Hepatocyte (in vitro differentiated cells): ENCODE results near the gene ZSCAN23. TPM values are rescaled to one million over a fixed set of nuclear protein-coding genes. Genes with fewer than 3 reads are reported as not detected.

ENCODE experiments used
- DNase-seq: peaks from one replicate; pipeline ENCODE4 v3.0.0-alpha.2; 2016; ENCODE audit warnings: low spot score
- H2AFZ ChIP-seq: fragments of 200-600 bp; sonication (generic); 2 replicates; pipeline ENCODE4 v1.6.0; 2016; ENCODE audit warnings: antibody characterized with exemption, mild to moderate bottlenecking
- H3K27ac ChIP-seq: fragments of 200-600 bp; sonication (generic); 2 replicates; pipeline ENCODE4 v1.5.1; 2016; ENCODE audit warnings: mild to moderate bottlenecking
- H3K27me3 ChIP-seq: fragments of 200-600 bp; sonication (generic); 2 replicates; pipeline ENCODE4 v1.6.1; 2016
- H3K36me3 ChIP-seq: fragments of 200-600 bp; sonication (generic); replicated peaks from 2 replicates; pipeline ENCODE4 v1.5.1; 2016; ENCODE audit warnings: low read depth; ENCODE audit not compliant: insufficient read depth
- H3K4me1 ChIP-seq: fragments of 200-600 bp; sonication (generic); 2 replicates; pipeline ENCODE4 v1.5.1; 2016; ENCODE audit warnings: mild to moderate bottlenecking, moderate library complexity; ENCODE audit not compliant: insufficient read depth
- H3K4me2 ChIP-seq: fragments of 200-600 bp; sonication (generic); 2 replicates; pipeline ENCODE4 v1.6.0; 2016
- H3K4me3 ChIP-seq: fragments of 200-600 bp; sonication (generic); 2 replicates; pipeline ENCODE4 v1.5.1; 2016; ENCODE audit warnings: mild to moderate bottlenecking
- H3K79me2 ChIP-seq: fragments of 200-600 bp; sonication (generic); 2 replicates; pipeline ENCODE4 v1.6.0; 2017; ENCODE audit warnings: mild to moderate bottlenecking
- H3K9me2 ChIP-seq: fragments of 200-600 bp; sonication (generic); replicated peaks from 2 replicates; pipeline ENCODE4 v1.6.0; 2017; ENCODE audit warnings: mild to moderate bottlenecking; ENCODE audit not compliant: insufficient read depth
- H3K9me3 ChIP-seq: fragments of 200-600 bp; sonication (generic); 2 replicates; pipeline ENCODE4 v1.5.1; 2016; ENCODE audit warnings: low read depth, mild to moderate bottlenecking
- H4K20me1 ChIP-seq: fragments of 200-600 bp; sonication (generic); 2 replicates; pipeline ENCODE4 v1.6.0; 2016; ENCODE audit warnings: mild to moderate bottlenecking; ENCODE audit not compliant: insufficient read depth, poor library complexity, severe bottlenecking
- EZH2 ChIP-seq: fragments of 200-600 bp; sonication (generic); IDR thresholded peaks from 2 replicates; pipeline ENCODE4 v1.6.1; 2016; ENCODE audit warnings: antibody characterized with exemption, mild to moderate bottlenecking, borderline replicate concordance
- EZH2phosphoT487 ChIP-seq: fragments of 200-600 bp; sonication (generic); IDR thresholded peaks from one replicate; pipeline ENCODE4 v1.6.1; 2018; ENCODE audit warnings: antibody characterized with exemption, mild to moderate bottlenecking, low read depth, moderate library complexity; ENCODE audit not compliant: unreplicated experiment, severe bottlenecking
- WGBS: methylation state at CpG from one replicate; pipeline ENCODE4 v1.1.6; 2016; ENCODE audit warnings: low lambda C conversion rate; ENCODE audit errors: missing lambda C conversion rate; 5-methylcytosine and 5-hydroxymethylcytosine counted together
- polyA plus RNA-seq: library from polyadenylated mRNA; unstranded; fragments of >200 nt; fragmentation: Nextera tagmentation; extraction: Ambion mirVana; gene quantifications from 2 replicates; pipeline ENCODE4 v1.2.1, GENCODE V29; 2016
- total RNA-seq: library from RNA; depleted of rRNA; stranded (reverse); fragments of >200 nt; gene quantifications from 2 replicates; pipeline ENCODE4 v1.2.3, GENCODE V29; 2014
- TF ChIP-seq, protein P1 (sequence below): fragments of 200-600 bp; sonication (generic); IDR thresholded peaks from 2 replicates; pipeline ENCODE4 v1.5.1; 2016; ENCODE audit warnings: antibody characterized with exemption, mild to moderate bottlenecking; ENCODE audit not compliant: poor library complexity

ZSCAN23 gene
- total and polyA plus RNA-seq, 2 experiments from 2014 or later, result 0.48 to 5.6 TPM

DNA sequence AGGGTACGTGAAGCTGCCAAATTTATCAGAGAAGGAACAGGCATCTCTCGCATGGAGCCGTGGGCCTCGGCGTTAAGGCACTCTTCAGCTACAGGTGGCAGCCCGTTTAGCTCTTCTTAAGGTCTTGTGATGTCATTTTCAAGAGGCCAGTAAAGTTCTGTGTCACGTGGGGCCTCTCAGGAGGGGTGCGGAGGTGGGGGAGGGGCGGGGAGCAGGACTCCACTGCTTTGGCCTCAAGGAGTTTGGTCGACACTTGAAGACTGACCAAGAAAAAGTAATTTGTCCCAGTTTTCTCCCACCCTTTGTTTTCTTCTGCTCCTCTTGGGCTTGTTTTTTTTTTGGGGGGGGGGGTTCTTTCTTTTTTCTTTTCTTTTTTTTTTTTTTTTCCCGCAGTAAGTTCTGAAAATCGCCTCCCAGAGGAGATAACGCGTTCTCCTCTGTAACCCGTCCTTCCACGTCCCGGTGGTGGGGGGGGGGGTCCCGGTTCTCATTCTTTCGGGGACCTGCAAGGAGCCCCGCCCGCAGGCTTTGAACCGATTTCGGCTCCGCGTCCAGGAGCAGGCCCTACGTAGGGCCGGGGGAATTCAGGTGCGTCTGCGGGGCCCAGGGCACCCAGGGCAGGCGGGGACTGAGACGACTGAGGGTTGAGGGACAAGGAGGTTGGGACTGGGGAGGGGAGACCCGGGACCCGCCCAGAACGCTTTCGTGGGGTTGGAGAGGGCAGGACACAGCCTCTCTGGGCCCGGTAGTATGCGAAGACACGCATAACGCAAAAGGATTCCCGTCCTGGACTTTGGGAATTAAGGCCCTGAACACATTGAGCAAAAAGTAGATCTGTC lies 46.3 kb upstream of the ZSCAN23 start:
- DNase-seq, result peak; percentile 94
- Histone ChIP-seq H3K4me2 (peak overlapping the region; percentile 74), H3K79me2 (no peaks in the 10 kb centered on the region), H3K9me2 (no peaks in the 10 kb centered on the region), H4K20me1 (no peaks in the 10 kb centered on the region), H3K4me1 (no peaks in the 10 kb centered on the region), H3K4me3 (peak overlapping the region; percentile 23), H3K36me3 (no peaks in the 10 kb centered on the region), H3K27ac (peak overlapping the region; percentile 96), H2AFZ (peak overlapping the region; percentile 67), H3K9me3 (no peaks in the 10 kb centered on the region), H3K27me3 (no peaks in the 10 kb centered on the region)
- WGBS, result under 1% methylated on average over 37 of the region's 40 CpGs
- TF ChIP-seq EZH2 (no peak), EZH2phosphoT487 (no peak)
- TF ChIP-seq, protein P1, sequence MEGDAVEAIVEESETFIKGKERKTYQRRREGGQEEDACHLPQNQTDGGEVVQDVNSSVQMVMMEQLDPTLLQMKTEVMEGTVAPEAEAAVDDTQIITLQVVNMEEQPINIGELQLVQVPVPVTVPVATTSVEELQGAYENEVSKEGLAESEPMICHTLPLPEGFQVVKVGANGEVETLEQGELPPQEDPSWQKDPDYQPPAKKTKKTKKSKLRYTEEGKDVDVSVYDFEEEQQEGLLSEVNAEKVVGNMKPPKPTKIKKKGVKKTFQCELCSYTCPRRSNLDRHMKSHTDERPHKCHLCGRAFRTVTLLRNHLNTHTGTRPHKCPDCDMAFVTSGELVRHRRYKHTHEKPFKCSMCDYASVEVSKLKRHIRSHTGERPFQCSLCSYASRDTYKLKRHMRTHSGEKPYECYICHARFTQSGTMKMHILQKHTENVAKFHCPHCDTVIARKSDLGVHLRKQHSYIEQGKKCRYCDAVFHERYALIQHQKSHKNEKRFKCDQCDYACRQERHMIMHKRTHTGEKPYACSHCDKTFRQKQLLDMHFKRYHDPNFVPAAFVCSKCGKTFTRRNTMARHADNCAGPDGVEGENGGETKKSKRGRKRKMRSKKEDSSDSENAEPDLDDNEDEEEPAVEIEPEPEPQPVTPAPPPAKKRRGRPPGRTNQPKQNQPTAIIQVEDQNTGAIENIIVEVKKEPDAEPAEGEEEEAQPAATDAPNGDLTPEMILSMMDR, result no peak

DNA sequence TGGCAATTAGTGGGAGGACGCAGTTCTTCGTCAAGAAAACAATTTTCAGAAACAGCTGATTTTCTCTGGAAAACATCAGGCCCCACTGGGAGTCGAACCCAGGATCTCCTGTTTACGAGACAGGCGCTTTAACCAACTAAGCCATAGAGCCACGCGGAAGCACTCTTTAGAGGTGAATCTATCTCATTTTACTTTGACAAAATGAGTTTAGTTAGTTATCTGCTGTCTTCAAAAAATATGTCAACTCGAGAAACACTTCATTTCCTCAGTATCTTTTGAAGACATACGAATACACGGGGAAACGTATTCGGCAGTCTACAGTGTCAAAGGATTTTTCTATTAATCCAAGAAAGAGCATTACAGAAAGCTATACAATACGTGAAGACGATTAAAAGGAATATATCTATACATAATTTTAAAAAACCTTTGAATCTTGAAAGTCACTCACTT lies 45.6 kb upstream of the ZSCAN23 start:
- WGBS, result 17% methylated on average over 14 of the region's 14 CpGs
- peak overlapping the region; percentile 67 for H2AFZ ChIP-seq
- DNase-seq, result peak; percentile 71

DNA sequence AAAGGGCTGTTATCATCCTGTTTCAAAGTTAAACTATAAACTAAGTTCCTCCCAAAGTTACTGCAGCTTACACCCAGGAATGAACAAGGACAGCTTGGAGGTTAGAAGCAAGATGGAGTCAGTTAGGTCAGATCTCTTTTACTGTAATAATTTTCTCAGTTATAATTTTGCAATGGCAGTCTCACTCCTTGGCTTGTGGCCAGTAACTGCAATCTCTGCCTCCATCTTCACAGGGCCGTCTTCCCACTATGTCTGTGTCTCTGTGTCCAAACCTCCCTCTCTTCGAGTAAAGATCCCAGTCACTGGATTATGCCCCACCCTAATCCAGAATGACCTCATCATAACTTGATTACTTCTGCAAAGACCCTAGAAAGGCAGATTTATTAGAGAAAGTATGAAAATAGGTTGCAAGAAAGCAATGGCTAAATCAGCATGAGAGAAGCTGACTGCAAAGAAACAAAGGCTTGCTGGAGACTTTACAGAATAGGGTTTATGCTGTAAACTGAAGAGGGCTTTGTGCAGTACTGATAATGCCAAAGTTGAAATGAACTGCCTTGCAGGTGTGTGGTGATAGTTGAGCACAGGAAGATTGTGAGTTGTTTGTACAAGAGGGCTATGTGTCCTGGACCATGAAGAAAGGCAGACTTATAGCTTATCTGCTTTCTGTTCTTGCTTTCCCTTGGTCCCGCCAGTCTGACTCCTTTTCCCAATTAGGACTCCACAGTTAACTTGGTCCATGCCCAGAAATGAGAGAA lies 43.9 kb upstream of the ZSCAN23 start:
- Histone ChIP-seq H3K27me3 (peaks cover 3% of the 10 kb centered on the region), H3K79me2 (no peaks in the 10 kb centered on the region), H3K4me2 (no peak overlapping the region), H3K27ac (no peak overlapping the region), H3K4me1 (no peaks in the 10 kb centered on the region), H4K20me1 (no peaks in the 10 kb centered on the region), H3K9me3 (no peaks in the 10 kb centered on the region), H3K9me2 (no peaks in the 10 kb centered on the region), H2AFZ (no peak overlapping the region), H3K4me3 (no peak overlapping the region), H3K36me3 (no peaks in the 10 kb centered on the region)
- 77% methylated on average over 3 of the region's 3 CpGs for WGBS
- DNase-seq, result no peak
- TF ChIP-seq, protein P1, result no peak
- TF ChIP-seq EZH2, result no peak
- no peak for TF ChIP-seq EZH2phosphoT487

More for the DNA sequence above, 45.6 kb upstream of the ZSCAN23 start:
- Histone ChIP-seq H3K27ac (peak overlapping the region; percentile 96), H3K27me3 (no peaks in the 10 kb centered on the region), H3K9me3 (no peaks in the 10 kb centered on the region), H3K4me1 (no peaks in the 10 kb centered on the region), H4K20me1 (no peaks in the 10 kb centered on the region), H3K4me3 (peak overlapping the region; percentile 23), H3K9me2 (no peaks in the 10 kb centered on the region), H3K4me2 (peak overlapping the region; percentile 74), H3K79me2 (no peaks in the 10 kb centered on the region), H3K36me3 (no peaks in the 10 kb centered on the region)
- TF ChIP-seq EZH2 (no peak), EZH2phosphoT487 (no peak)
- TF ChIP-seq, protein P1, result no peak
